ENCODE measurements around the gene GNG2. TPM values are rescaled to one million over a fixed set of nuclear protein-coding genes. Genes with fewer than 3 reads are reported as not detected.

The GNG2 gene
- total and polyA plus RNA-seq, 9 of the 15 experiments (the other 6 are each of a cell fraction or from before 2014, with no cell fraction given), result 0.18 TPM; not detected in 8

- H3K27ac ChIP-seq (ENCODE audit: extremely low read depth, low read depth, low read length), result no peak overlapping the region
- in situ Hi-C loops (cut with MboI) (no loop called here), intact Hi-C loops (cut with micrococcal nuclease) (no loop called here)
- ATAC-seq (no peak), FAIRE-seq (no peak), DNase-seq (ENCODE audit: extremely low read depth in 1 of 4, low spot score in 3 of 4) (no peak)
- H4K20me1 ChIP-seq (replicated peaks; ENCODE audit: control insufficient read depth, insufficient read depth, low read length), result no peaks in the 10 kb centered on the region
- H3K36me3 ChIP-seq (ENCODE audit: control insufficient read depth, insufficient read depth, low read length), result no peaks in the 10 kb centered on the region
- no peak overlapping the region for H2AFZ ChIP-seq (ENCODE audit: low read depth, low read length)
- ChIA-PET CTCF (ENCODE audit: low intra/inter-chr PET ratio) (no interaction called here), POLR2A (no interaction called here)
- no peaks in the 10 kb centered on the region for H3K79me2 ChIP-seq (ENCODE audit: control insufficient read depth, insufficient read depth, low read length)
- no peaks in the 10 kb centered on the region for H3K9me3 ChIP-seq (replicated peaks; ENCODE audit: control insufficient read depth, insufficient read depth, low read depth, low read length)
- H3K9ac ChIP-seq (ENCODE audit: insufficient read depth in 1 of 2, low read depth in 2 of 2, low read length in 2 of 2), result no peak overlapping the region
- no peaks in the 10 kb centered on the region for H3K27me3 ChIP-seq (ENCODE audit: control insufficient read depth in 2 of 2, insufficient read depth in 2 of 2, low read length in 2 of 2)
- no peaks in the 10 kb centered on the region for H3K9me1 ChIP-seq (ENCODE audit: control insufficient read depth, insufficient read depth, low read length)
- H3K4me2 ChIP-seq (ENCODE audit: insufficient read depth, low read length), result no peak overlapping the region
- no TSS peak for BruUV-seq (replicated peaks)
- H3K4me1 ChIP-seq (replicated peaks in 1 of 2; ENCODE audit: control insufficient read depth in 2 of 2, insufficient read depth in 2 of 2, low read length in 2 of 2), result no peaks in the 10 kb centered on the region
- no peak overlapping the region for H3K4me3 ChIP-seq
- TF ChIP-seq, protein P1, sequence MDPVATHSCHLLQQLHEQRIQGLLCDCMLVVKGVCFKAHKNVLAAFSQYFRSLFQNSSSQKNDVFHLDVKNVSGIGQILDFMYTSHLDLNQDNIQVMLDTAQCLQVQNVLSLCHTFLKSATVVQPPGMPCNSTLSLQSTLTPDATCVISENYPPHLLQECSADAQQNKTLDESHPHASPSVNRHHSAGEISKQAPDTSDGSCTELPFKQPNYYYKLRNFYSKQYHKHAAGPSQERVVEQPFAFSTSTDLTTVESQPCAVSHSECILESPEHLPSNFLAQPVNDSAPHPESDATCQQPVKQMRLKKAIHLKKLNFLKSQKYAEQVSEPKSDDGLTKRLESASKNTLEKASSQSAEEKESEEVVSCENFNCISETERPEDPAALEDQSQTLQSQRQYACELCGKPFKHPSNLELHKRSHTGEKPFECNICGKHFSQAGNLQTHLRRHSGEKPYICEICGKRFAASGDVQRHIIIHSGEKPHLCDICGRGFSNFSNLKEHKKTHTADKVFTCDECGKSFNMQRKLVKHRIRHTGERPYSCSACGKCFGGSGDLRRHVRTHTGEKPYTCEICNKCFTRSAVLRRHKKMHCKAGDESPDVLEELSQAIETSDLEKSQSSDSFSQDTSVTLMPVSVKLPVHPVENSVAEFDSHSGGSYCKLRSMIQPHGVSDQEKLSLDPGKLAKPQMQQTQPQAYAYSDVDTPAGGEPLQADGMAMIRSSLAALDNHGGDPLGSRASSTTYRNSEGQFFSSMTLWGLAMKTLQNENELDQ (CRISPR knock-in tag; IDR thresholded peaks at IDR 0.05; ENCODE audit: borderline replicate concordance), result no peak
- TF ChIP-seq KLF1 (tag; IDR thresholded peaks at IDR 0.05), result no peak
- TF ChIP-seq SMC3 (conservative IDR thresholded peaks at IDR 0.05; ENCODE audit: insufficient read depth, low read depth, low read length), result no peak
- TF ChIP-seq ZNF146 (CRISPR knock-in tag; IDR thresholded peaks at IDR 0.05; ENCODE audit: unreplicated experiment), result no peak
- TF ChIP-seq, protein P2, sequence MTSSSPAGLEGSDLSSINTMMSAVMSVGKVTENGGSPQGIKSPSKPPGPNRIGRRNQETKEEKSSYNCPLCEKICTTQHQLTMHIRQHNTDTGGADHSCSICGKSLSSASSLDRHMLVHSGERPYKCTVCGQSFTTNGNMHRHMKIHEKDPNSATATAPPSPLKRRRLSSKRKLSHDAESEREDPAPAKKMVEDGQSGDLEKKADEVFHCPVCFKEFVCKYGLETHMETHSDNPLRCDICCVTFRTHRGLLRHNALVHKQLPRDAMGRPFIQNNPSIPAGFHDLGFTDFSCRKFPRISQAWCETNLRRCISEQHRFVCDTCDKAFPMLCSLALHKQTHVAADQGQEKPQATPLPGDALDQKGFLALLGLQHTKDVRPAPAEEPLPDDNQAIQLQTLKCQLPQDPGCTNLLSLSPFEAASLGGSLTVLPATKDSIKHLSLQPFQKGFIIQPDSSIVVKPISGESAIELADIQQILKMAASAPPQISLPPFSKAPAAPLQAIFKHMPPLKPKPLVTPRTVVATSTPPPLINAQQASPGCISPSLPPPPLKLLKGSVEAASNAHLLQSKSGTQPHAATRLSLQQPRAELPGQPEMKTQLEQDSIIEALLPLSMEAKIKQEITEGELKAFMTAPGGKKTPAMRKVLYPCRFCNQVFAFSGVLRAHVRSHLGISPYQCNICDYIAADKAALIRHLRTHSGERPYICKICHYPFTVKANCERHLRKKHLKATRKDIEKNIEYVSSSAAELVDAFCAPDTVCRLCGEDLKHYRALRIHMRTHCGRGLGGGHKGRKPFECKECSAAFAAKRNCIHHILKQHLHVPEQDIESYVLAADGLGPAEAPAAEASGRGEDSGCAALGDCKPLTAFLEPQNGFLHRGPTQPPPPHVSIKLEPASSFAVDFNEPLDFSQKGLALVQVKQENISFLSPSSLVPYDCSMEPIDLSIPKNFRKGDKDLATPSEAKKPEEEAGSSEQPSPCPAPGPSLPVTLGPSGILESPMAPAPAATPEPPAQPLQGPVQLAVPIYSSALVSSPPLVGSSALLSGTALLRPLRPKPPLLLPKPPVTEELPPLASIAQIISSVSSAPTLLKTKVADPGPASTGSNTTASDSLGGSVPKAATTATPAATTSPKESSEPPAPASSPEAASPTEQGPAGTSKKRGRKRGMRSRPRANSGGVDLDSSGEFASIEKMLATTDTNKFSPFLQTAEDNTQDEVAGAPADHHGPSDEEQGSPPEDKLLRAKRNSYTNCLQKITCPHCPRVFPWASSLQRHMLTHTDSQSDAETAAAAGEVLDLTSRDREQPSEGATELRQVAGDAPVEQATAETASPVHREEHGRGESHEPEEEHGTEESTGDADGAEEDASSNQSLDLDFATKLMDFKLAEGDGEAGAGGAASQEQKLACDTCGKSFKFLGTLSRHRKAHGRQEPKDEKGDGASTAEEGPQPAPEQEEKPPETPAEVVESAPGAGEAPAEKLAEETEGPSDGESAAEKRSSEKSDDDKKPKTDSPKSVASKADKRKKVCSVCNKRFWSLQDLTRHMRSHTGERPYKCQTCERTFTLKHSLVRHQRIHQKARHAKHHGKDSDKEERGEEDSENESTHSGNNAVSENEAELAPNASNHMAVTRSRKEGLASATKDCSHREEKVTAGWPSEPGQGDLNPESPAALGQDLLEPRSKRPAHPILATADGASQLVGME (CRISPR knock-in tag; IDR thresholded peaks at IDR 0.05), result no peak
- TF ChIP-seq CBX1 (IDR thresholded peaks at IDR 0.05; ENCODE audit: low read depth), result no peak
- TF ChIP-seq SIN3B (IDR thresholded peaks at IDR 0.05; ENCODE audit: low read depth), result no peak
- no peak for TF ChIP-seq FOXJ3 (CRISPR knock-in tag; IDR thresholded peaks at IDR 0.05)
- TF ChIP-seq RFX1 (IDR thresholded peaks at IDR 0.05), result no peak
- TF ChIP-seq ELF1 (tag; IDR thresholded peaks at IDR 0.05), result no peak
- TF ChIP-seq TBL1XR1 (IDR thresholded peaks at IDR 0.05; ENCODE audit: low read length in 2 of 2), result no peak
- no peak for TF ChIP-seq STAG1 (CRISPR knock-in tag; IDR thresholded peaks at IDR 0.05; ENCODE audit: borderline replicate concordance)
- no peak for TF ChIP-seq EZH2 (IDR thresholded peaks at IDR 0.05; ENCODE audit: borderline replicate concordance, low read depth, low read length)
- TF ChIP-seq PHB (CRISPR knock-in tag; IDR thresholded peaks at IDR 0.05), result no peak
- TF ChIP-seq ZKSCAN1 (IDR thresholded peaks at IDR 0.05; ENCODE audit: low read depth, low read length), result no peak
- TF ChIP-seq ZNF232 (CRISPR knock-in tag; IDR thresholded peaks at IDR 0.05), result no peak
- TF ChIP-seq PML (IDR thresholded peaks at IDR 0.05; ENCODE audit: low read length), result no peak
- TF ChIP-seq NR3C1 (CRISPR knock-in tag; IDR thresholded peaks at IDR 0.05), result no peak
- TF ChIP-seq NCOA2 (IDR thresholded peaks at IDR 0.05; ENCODE audit: partially characterized antibody in 2 of 2), result no peak
These were observed 35.0 kb downstream of the GNG2 start for GRCh38 chr14:51895375-51895774.
